Adrenal gland (tissue), 12 donors: ENCODE measurements around the gene CSPG5. TPM values are rescaled to one million over a fixed set of nuclear protein-coding genes. Genes with fewer than 3 reads are reported as not detected.

ENCODE experiments used
- DNase-seq, 7 donors: peaks; one replicate each; pipeline ENCODE4 v3.0.0-alpha.2; 2019 to 2020
- H3K27ac ChIP-seq, 5 donors: fragments of 200-600 bp; sonication (generic) in 4 of 5; 1 replicate in 3 of 5; 2 replicates in 2 of 5; pipeline versions ENCODE4 v1.5.1 to v1.8.0; 2016 to 2020; ENCODE audit warnings: mild to moderate bottlenecking in 1 of 5
- H3K27me3 ChIP-seq: fragments of 200-600 bp; 2 replicates; pipeline ENCODE4 v1.8.0; 2021
- H3K36me3 ChIP-seq, 2 donors: fragments of 200-600 bp; replicated peaks in 1 of 2; 1 replicate in 1 of 2; 2 replicates in 1 of 2; pipeline versions ENCODE4 v1.5.1 to v1.8.0; 2018 to 2022
- H3K4me1 ChIP-seq, 2 donors: fragments of 200-600 bp; replicated peaks in 1 of 2; 1 replicate in 1 of 2; 2 replicates in 1 of 2; pipeline versions ENCODE4 v1.5.1 to v1.8.0; 2018 to 2021
- H3K4me3 ChIP-seq, 4 donors: fragments of 200-600 bp; sonication (generic) in 3 of 4; one replicate each; pipeline ENCODE4 v1.5.1; 2016 to 2018
- H3K9me3 ChIP-seq, 3 donors: fragments of 200-600 bp; sonication (generic) in 1 of 3; replicated peaks in 1 of 3; 1 replicate in 2 of 3; 2 replicates in 1 of 3; pipeline versions ENCODE4 v1.5.1 to v1.8.0; 2016 to 2021
- CTCF ChIP-seq, 6 experiments: fragments of 450-650 bp in 4 of 6; fragments of 200-600 bp in 2 of 6; sonication (generic) in 1 of 6; IDR thresholded peaks; 1 replicate in 5 of 6; 2 replicates in 1 of 6; pipeline versions ENCODE4 v1.5.1 to v1.8.0; 2016 to 2021; ENCODE audit warnings: antibody characterized with exemption in 6 of 6, mild to moderate bottlenecking in 2 of 6, moderate library complexity in 1 of 6
- POLR2A ChIP-seq, 2 donors: fragments of 450-650 bp; IDR thresholded peaks; one replicate each; pipeline ENCODE4 v1.6.1; 2017; ENCODE audit warnings: antibody characterized with exemption in 2 of 2, mild to moderate bottlenecking in 2 of 2, moderate library complexity in 1 of 2
- WGBS, 4 donors: extraction: QIAGEN DNeasy Blood & Tissue Kit in 2 of 4; methylation state at CpG; one replicate each; pipeline versions ENCODE4 v1.1.5 to v1.1.7; 2013 to 2017; 5-methylcytosine and 5-hydroxymethylcytosine counted together
- intact Hi-C, 2 donors: fragments of 100-400 bp; cut with DNase I; formaldehyde crosslinking; loops; one replicate each; pipeline versions ENCODE4 v1.14.1 to v1.15.0; 2022 to 2023
- polyA plus RNA-seq, 3 donors: library from polyadenylated mRNA; stranded (reverse); fragments of 200-250 nt in 2 of 3; fragments of 350-450 nt in 1 of 3; fragmentation: Illumina TruSeq in 1 of 3; extraction: RNeasy Lipid Tissue Mini Kit (QIAGEN cat#74804) in 1 of 3; gene quantifications; one replicate each; pipeline ENCODE4 v1.2.3, GENCODE V29; 2013 to 2014
- total RNA-seq, 9 donors: library from RNA; depleted of rRNA in 4 of 9; stranded (reverse); fragments of >200 nt in 4 of 9; fragments of 120-200 nt in 1 of 9; fragmentation: NEBNext Ultra II Directional in 1 of 9; extraction: Animal tissue kit (Norgen Biotek cat#: 25700) in 1 of 9; gene quantifications; one replicate each; pipeline versions ENCODE4 v1.1.0 to v1.2.4, GENCODE V29; 2013 to 2023
- donor health status: healthy with polysubstance abuse.
- donor health status: Bipolar disorder and iron deficiency.
- donor health status: DM: yes; HTN: yes; CAD: no.
- donor health status: DM: no; HTN: no; CAD: no.
- donor health status: DM: no; HTN: no; CAD: no.
- donor health status: DM: yes; HTN: yes; CAD: no.

CSPG5 gene
- total and polyA plus RNA-seq, 12 donors, result 0.13 to 0.84 (median 0.50) TPM; not detected in 3

GRCh38 chr3:47565734-47566550 lies 12.7 kb downstream of the CSPG5 start:
- Histone ChIP-seq H3K9me3 (no peaks in the 10 kb centered on the region), H3K27me3 (no peaks in the 10 kb centered on the region), H3K27ac (no peak overlapping the region), H3K4me3 (no peak overlapping the region), H3K36me3 (no peaks in the 10 kb centered on the region), H3K4me1 (no peaks in the 10 kb centered on the region)
- TF ChIP-seq POLR2A (IDR thresholded peaks at IDR 0.05) (no peak), CTCF (IDR thresholded peaks at IDR 0.05) (no peak)
- intact Hi-C loops, result no loop called here
- 81 to 88% (median 86%) methylated on average over 17 to 19 of the region's 19 CpGs for WGBS, 4 donors
- no peak for DNase-seq

GRCh38 chr3:47556351-47556750 lies 22.3 kb downstream of the CSPG5 start:
- Histone ChIP-seq H3K4me3 (no peak overlapping the region), H3K9me3 (no peaks in the 10 kb centered on the region), H3K36me3 (no peaks in the 10 kb centered on the region), H3K4me1 (peaks cover 0 to 3% of the 10 kb centered on the region in 2 donors), H3K27me3 (no peaks in the 10 kb centered on the region), H3K27ac (no peak overlapping the region)
- TF ChIP-seq CTCF (IDR thresholded peaks at IDR 0.05), result no peak
- TF ChIP-seq POLR2A (IDR thresholded peaks at IDR 0.05), result no peak
- intact Hi-C loops, result no loop called here
- 97 to 100% (median 99%) methylated on average over 2 of the region's 2 CpGs for WGBS, 4 donors
- no peak for DNase-seq

- WGBS, 4 donors, result 60 to 92% (median 83%) methylated on average over 2 to 6 of the region's 6 CpGs
- no peaks in the 10 kb centered on the region for H3K36me3 ChIP-seq
- intact Hi-C loops, result no loop called here
- H3K4me1 ChIP-seq, result peaks cover 0 to 3% of the 10 kb centered on the region in 2 donors
- H3K27me3 ChIP-seq, result no peaks in the 10 kb centered on the region
- H3K4me3 ChIP-seq, result no peak overlapping the region
- TF ChIP-seq POLR2A (IDR thresholded peaks at IDR 0.05), result no peak
- no peak for TF ChIP-seq CTCF (IDR thresholded peaks at IDR 0.05)
- no peak for DNase-seq
- H3K9me3 ChIP-seq, result no peaks in the 10 kb centered on the region
- no peak overlapping the region for H3K27ac ChIP-seq
Measured at GRCh38 chr3:47554335-47554734, 24.3 kb downstream of the CSPG5 start.

GRCh38 chr3:47553407-47553806 lies 25.3 kb downstream of the CSPG5 start:
- Histone ChIP-seq H3K27ac (no peak overlapping the region), H3K4me1 (peaks cover 0 to 3% of the 10 kb centered on the region in 2 donors), H3K36me3 (no peaks in the 10 kb centered on the region), H3K27me3 (no peaks in the 10 kb centered on the region), H3K9me3 (no peaks in the 10 kb centered on the region), H3K4me3 (no peak overlapping the region)
- 73 to 88% (median 84%) methylated on average over 7 of the region's 7 CpGs for whole genome bisulfite sequencing, 4 donors
- intact Hi-C loops, result no loop called here
- DNase-seq, result no peak
- TF ChIP-seq POLR2A (IDR thresholded peaks at IDR 0.05), result no peak
- TF ChIP-seq CTCF (IDR thresholded peaks at IDR 0.05), result no peak
